ENCODE measurements around the gene PHLDA2.

DNA sequence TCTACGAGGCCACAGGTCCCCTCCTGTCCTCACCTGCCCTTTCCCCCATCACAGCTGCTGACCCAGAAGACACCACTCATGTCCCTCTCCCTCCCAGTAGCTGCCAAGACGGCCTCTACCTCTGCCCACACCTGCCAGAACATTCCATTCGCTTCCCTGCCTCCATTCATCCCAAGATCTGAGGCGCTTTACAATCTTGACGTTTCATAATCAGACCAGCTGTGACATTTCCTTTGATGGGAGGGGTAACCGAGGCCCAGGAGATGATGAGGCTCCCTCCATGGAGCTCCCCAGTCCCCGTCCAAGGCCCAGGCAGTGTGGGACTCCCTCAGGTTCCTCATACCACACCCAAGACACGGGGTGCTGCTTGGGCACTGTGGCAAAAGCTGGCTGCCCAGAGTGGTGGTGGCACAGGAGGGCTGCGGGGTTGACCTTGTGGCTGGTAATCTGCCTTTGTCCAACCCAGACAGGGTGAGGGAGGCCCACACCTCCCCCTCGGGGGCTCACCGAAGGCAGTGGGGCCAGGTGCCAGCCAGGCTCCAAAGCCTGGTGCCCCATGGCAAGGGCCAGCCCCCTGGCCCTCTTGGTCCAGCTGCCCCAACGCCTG is 17.3 kb downstream of the PHLDA2 start:
- TF ChIP-seq EZH2phosphoT487 (IDR thresholded peaks at IDR 0.05; ENCODE audit: borderline replicate concordance), result no peak
- TF ChIP-seq, protein P1, sequence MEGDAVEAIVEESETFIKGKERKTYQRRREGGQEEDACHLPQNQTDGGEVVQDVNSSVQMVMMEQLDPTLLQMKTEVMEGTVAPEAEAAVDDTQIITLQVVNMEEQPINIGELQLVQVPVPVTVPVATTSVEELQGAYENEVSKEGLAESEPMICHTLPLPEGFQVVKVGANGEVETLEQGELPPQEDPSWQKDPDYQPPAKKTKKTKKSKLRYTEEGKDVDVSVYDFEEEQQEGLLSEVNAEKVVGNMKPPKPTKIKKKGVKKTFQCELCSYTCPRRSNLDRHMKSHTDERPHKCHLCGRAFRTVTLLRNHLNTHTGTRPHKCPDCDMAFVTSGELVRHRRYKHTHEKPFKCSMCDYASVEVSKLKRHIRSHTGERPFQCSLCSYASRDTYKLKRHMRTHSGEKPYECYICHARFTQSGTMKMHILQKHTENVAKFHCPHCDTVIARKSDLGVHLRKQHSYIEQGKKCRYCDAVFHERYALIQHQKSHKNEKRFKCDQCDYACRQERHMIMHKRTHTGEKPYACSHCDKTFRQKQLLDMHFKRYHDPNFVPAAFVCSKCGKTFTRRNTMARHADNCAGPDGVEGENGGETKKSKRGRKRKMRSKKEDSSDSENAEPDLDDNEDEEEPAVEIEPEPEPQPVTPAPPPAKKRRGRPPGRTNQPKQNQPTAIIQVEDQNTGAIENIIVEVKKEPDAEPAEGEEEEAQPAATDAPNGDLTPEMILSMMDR (conservative IDR thresholded peaks at IDR 0.05; ENCODE audit: low read length), result no peak

All from Loucy (cell line).